Measurements from ENCODE around the gene MRPS23.
A peak's percentile ranks its signal among the peaks of the same experiment; 100 is the strongest.

The MRPS23 gene

GRCh38 chr17:57867126-57867525 is 17.3 kb upstream of the MRPS23 start:
- H3K27ac ChIP-seq = no peak overlapping the region
- TF ChIP-seq CTCF (conservative IDR thresholded peaks at IDR 0.05) = no peak

DNA sequence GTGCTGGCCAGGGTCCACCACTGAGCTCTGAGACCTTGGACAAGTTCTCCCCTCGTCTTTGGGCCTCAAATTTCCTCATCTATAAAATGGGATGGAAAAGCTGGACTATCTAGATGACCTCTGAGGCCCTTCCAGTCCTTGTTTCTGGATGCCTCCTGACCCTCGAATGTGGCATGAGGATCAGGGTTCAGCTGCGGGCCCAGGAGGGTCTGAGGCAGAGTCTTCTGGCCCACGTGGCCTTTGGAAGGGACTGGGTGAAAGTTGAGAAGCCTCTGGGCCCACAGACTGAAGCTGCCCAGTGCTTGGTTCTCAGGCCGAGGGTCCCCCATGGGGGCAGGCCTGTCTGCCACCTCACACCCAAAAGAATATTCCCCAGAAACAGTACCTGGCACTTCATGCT is 16.9 kb upstream of the MRPS23 start:
- no peak overlapping the region for H3K27ac ChIP-seq
- no peak for TF ChIP-seq CTCF (conservative IDR thresholded peaks at IDR 0.05)

- no peak for TF ChIP-seq CTCF (conservative IDR thresholded peaks at IDR 0.05)
Observed at GRCh38 chr17:57866319-57866718, 16.5 kb upstream of the MRPS23 start.

DNA sequence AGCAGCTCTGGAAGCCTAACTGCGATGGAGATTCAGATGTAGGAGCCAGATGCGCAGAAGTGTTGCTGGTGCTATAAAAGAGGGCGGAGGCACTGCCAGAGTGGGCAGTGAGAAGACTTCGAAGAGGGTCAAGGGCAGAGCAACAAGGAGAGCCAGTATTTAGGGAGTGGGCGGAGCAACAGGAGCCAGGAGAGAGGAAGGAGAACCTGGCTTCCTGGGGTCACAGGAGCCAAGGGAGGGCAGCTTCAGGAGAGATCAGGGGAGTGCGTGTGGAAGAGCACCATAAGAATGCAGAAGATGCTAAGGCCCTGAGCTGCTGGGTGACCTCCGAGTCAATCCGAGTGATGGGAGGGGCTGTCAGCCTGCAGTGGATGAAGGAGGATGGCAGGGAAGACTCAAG is 14.4 kb upstream of the MRPS23 start:
- no peak overlapping the region for H3K27ac ChIP-seq

More at GRCh38 chr17:57866319-57866718, 16.5 kb upstream of the MRPS23 start:
- H3K27ac ChIP-seq = no peak overlapping the region

DNA sequence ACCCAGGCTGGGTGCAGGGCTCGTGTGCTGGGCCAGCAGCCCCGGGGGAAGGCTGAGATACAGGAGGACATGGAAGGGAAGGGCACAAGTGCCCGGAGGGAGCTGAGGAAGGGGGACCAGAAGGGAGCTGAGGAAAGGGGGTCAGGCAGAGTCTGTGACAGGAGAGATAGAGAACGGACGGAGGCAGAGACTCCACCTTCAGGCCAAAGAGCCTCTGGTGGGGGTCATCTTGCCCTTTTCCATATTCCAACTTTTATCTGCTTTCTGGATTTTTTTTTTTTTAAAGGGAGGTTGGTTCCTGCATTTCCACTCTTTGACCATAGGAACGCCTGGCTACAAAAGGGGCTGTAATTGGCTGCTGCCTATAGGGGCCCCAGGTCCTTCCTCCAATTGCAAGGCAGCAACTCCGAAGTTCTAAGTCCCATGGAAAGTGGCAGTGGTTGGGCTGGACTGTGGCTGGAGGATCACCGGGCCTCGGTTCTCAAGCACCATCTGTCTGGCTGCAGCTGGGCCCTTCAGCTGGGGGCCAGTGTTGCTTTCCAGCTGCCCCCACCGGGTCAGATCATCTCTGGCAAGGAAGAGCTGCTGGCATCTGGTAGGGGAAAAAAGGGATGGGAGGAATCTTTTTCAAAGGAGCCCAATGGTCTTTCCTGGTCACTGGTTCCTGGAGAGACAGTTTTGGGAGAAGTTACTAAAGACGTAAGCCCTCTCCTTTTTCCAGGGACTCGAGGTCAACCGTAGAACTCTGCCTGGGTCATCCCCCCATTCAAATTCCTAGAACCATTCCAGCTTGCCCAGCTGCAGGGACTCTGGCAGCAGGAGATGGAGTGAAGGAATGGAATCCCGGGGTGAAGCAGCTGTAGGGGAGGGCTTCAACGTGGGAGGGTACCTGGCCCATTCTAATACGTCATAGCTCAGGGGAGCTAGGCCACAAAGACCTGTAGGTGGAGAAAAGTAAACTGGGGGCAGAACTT is 13.1 kb upstream of the MRPS23 start:
- TF ChIP-seq CTCF (conservative IDR thresholded peaks at IDR 0.05) = no peak
- no peak overlapping the region for H3K27ac ChIP-seq

More for the DNA sequence above, 14.4 kb upstream of the MRPS23 start:
- no peak for TF ChIP-seq CTCF (conservative IDR thresholded peaks at IDR 0.05)

DNA sequence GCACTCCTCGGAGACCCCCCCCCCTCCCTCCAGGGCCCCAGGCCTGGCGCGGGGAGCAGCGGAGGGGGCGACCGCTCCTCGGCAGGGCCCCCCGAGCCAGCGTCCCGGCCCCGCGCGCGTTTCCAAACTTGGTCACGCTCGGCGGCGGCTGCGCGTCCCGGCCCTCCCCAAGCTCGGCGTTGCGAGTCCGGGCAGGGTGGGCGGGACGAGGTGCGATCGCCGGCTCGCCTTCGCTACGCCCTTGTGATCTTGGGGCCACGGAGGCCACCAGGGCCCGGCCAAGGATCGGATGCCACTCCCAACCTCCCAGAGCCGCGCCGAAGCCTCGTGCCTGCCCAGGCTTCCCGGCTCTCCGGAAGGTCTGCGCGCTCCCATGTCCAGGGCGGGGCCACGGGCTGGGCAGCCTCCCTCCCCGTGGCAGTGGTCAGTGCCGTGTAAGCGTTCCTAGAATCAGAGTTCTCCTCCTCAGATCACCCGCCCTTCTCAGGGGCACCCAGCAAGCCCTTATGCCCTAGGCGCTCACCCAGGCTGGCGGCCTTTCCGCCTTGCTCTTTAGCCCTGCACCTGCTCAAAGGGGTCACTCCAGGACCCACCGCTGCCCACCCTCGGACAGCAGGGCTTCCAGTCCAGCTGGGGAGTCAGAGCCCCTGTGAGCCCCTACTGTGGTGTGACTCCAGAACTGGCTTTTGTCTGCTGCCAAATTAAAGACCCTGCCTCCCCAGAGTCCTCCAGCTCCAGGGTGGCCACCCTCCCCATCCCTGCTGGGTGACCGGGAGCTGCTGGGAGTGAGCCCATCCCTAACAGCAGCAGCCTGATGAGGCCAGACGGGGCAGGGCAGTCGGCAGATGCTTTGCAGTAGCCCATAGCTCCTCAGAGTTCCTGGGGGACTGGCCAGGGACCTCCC is 12.2 kb upstream of the MRPS23 start:
- TF ChIP-seq CTCF (conservative IDR thresholded peaks at IDR 0.05) = no peak
- peak overlapping the region; percentile 71 for H3K27ac ChIP-seq

All from VCaP (cell line).